H1 (cell line): ENCODE results near the gene KCNMB2. TPM values are rescaled to one million over a fixed set of nuclear protein-coding genes. Genes with fewer than 3 reads are reported as not detected.

ENCODE experiments used
- CTCF ChIA-PET: fragments of 300-600 bp; sonication (Branson Sonifier 250); formaldehyde crosslinking; loops from one replicate; lab custom pipeline; 2021; ENCODE audit not compliant: partially characterized antibody; lab: Charles Lee
- POLR2A ChIA-PET: fragments of 300-600 bp; sonication (Branson Sonifier 250); formaldehyde crosslinking; loops from one replicate; lab custom pipeline; 2021; ENCODE audit warnings: inconsistent platforms; ENCODE audit not compliant: partially characterized antibody; lab: Charles Lee
- DNase-seq, 2 experiments: peaks; one replicate each; pipeline versions ENCODE4 v3.0.0 to v3.0.0-alpha.2; 2010 to 2022; ENCODE audit warnings: low spot score in 2 of 2, low read depth in 1 of 2, mixed read lengths in 1 of 2
- FAIRE-seq: peaks from 2 replicates; lab custom pipeline; 2011; peaks lifted over from hg19 to GRCh38; lab: Jason Lieb, UNC
- H2AFZ ChIP-seq: 2 replicates; pipeline ENCODE4 v1.8.1; 2012; ENCODE audit warnings: low read length, inconsistent platforms
- H2AK5ac ChIP-seq: 2 replicates; pipeline ENCODE4 v1.6.1; 2013; ENCODE audit warnings: low read depth, low read length
- H2BK120ac ChIP-seq: replicated peaks from 2 replicates; pipeline ENCODE3; 2013; ENCODE audit warnings: low read depth, low read length, inconsistent platforms
- H2BK12ac ChIP-seq: 2 replicates; pipeline ENCODE4 v1.6.1; 2013; ENCODE audit warnings: low read depth, low read length
- H2BK15ac ChIP-seq: 2 replicates; pipeline ENCODE4 v1.6.1; 2013; ENCODE audit warnings: low read length
- H2BK20ac ChIP-seq: 2 replicates; pipeline ENCODE4 v1.6.1; 2013; ENCODE audit warnings: low read length
- H2BK5ac ChIP-seq: 2 replicates; pipeline ENCODE4 v1.6.1; 2013; ENCODE audit warnings: low read depth, low read length
- H3K14ac ChIP-seq: 2 replicates; pipeline ENCODE4 v1.6.1; 2013; ENCODE audit warnings: inconsistent platforms; ENCODE audit not compliant: insufficient read length
- H3K18ac ChIP-seq: 2 replicates; pipeline ENCODE4 v1.6.1; 2013; ENCODE audit warnings: low read length; ENCODE audit errors: extremely low read depth
- H3K23ac ChIP-seq: 2 replicates; pipeline ENCODE4 v1.6.1; 2013; ENCODE audit warnings: inconsistent platforms; ENCODE audit not compliant: insufficient read length
- H3K23me2 ChIP-seq: 2 replicates; pipeline ENCODE4 v1.6.1; 2013; ENCODE audit warnings: low read depth, low read length
- H3K27ac ChIP-seq: 2 replicates; pipeline ENCODE4 v1.6.1; 2011; ENCODE audit warnings: low read depth, low read length, inconsistent platforms
- H3K27me3 ChIP-seq, 4 experiments: replicated peaks in 1 of 4; 1 replicate in 1 of 4; 2 replicates in 3 of 4; pipeline versions ENCODE4 v1.6.1 to v1.8.1; 2011 to 2013; ENCODE audit warnings: low read length in 3 of 4, mild to moderate bottlenecking in 3 of 4, inconsistent platforms in 2 of 4, mixed read lengths in 2 of 4, moderate library complexity in 1 of 4; ENCODE audit not compliant: control insufficient read depth in 3 of 4, insufficient read depth in 3 of 4; ENCODE audit errors: extremely low read depth in 1 of 4
- H3K36me3 ChIP-seq, 4 experiments: 2 replicates each; pipeline versions ENCODE4 v1.6.1 to v1.8.1; 2011 to 2013; ENCODE audit warnings: mild to moderate bottlenecking in 4 of 4, low read length in 3 of 4, moderate library complexity in 2 of 4, control low read depth in 1 of 4, inconsistent platforms in 1 of 4; ENCODE audit not compliant: insufficient read depth in 4 of 4, control insufficient read depth in 2 of 4
- H3K4ac ChIP-seq: replicated peaks from 2 replicates; pipeline ENCODE3; 2013; ENCODE audit warnings: low read length, low read depth, mixed read lengths, inconsistent platforms; ENCODE audit not compliant: insufficient read length
- H3K4me1 ChIP-seq, 4 experiments: replicated peaks in 1 of 4; 1 replicate in 1 of 4; 2 replicates in 3 of 4; pipeline versions ENCODE4 v1.6.1 to v1.8.1; 2011 to 2013; ENCODE audit warnings: low read length in 3 of 4, inconsistent platforms in 2 of 4, mixed read lengths in 1 of 4; ENCODE audit not compliant: insufficient read depth in 4 of 4, control insufficient read depth in 3 of 4
- H3K4me2 ChIP-seq, 2 experiments: 2 replicates each; pipeline versions ENCODE4 v1.6.1 to v1.8.1; 2011 to 2013; ENCODE audit warnings: low read depth in 2 of 2, low read length in 2 of 2, control low read depth in 1 of 2, inconsistent platforms in 1 of 2, mild to moderate bottlenecking in 1 of 2; ENCODE audit not compliant: insufficient read depth in 1 of 2
- H3K4me3 ChIP-seq, 4 experiments: fragments of 200-600, 300-600 bp in 1 of 4; sonication (generic), shearing (Covaris generic), sonication (Bioruptor Twin) in 1 of 4; 2 replicates each; pipeline versions ENCODE4 v1.5.1 to v1.8.1; 2011 to 2016; ENCODE audit warnings: low read length in 4 of 4, low read depth in 3 of 4, control low read depth in 2 of 4, inconsistent platforms in 2 of 4, mild to moderate bottlenecking in 2 of 4, mixed read lengths in 1 of 4, moderate library complexity in 1 of 4; ENCODE audit not compliant: insufficient read depth in 2 of 4; ENCODE audit errors: extremely low read depth in 1 of 4
- H3K56ac ChIP-seq: replicated peaks from 2 replicates; pipeline ENCODE3; 2013; ENCODE audit warnings: low read depth, mild to moderate bottlenecking, mixed read lengths, low read length, inconsistent platforms; ENCODE audit not compliant: insufficient read length
- H3K79me1 ChIP-seq: 2 replicates; pipeline ENCODE4 v1.6.1; 2013; ENCODE audit warnings: low read depth, low read length, control low read depth
- H3K79me2 ChIP-seq, 2 experiments: 2 replicates each; pipeline versions ENCODE4 v1.6.1 to v1.8.1; 2012 to 2013; ENCODE audit warnings: low read length in 2 of 2, mild to moderate bottlenecking in 2 of 2, inconsistent platforms in 1 of 2; ENCODE audit not compliant: insufficient read depth in 2 of 2, control insufficient read depth in 1 of 2
- H3K9ac ChIP-seq, 4 experiments: replicated peaks in 1 of 4; 1 replicate in 1 of 4; 2 replicates in 3 of 4; pipeline versions ENCODE4 v1.6.1 to v1.8.1; 2011 to 2013; ENCODE audit warnings: low read depth in 3 of 4, low read length in 3 of 4, control low read depth in 2 of 4, mild to moderate bottlenecking in 2 of 4, moderate library complexity in 2 of 4, inconsistent platforms in 1 of 4; ENCODE audit errors: extremely low read depth in 1 of 4
- H3K9me3 ChIP-seq, 2 experiments: 2 replicates each; pipeline versions ENCODE4 v1.6.1 to v1.8.1; 2012 to 2013; ENCODE audit warnings: mild to moderate bottlenecking in 2 of 2, moderate library complexity in 2 of 2, control low read depth in 1 of 2, inconsistent platforms in 1 of 2, low read depth in 1 of 2, low read length in 1 of 2, mixed read lengths in 1 of 2; ENCODE audit not compliant: insufficient read depth in 2 of 2
- H4K20me1 ChIP-seq, 2 experiments: replicated peaks in 1 of 2; 2 replicates each; pipeline versions ENCODE3 to v1.8.1; 2011 to 2013; ENCODE audit warnings: inconsistent platforms in 2 of 2, low read length in 2 of 2, mild to moderate bottlenecking in 1 of 2; ENCODE audit not compliant: insufficient read depth in 2 of 2, control insufficient read depth in 1 of 2
- H4K5ac ChIP-seq: 2 replicates; pipeline ENCODE4 v1.6.1; 2013; ENCODE audit warnings: low read length, low read depth, mixed read lengths, inconsistent platforms; ENCODE audit not compliant: insufficient read length
- H4K8ac ChIP-seq: 2 replicates; pipeline ENCODE4 v1.8.0; 2013; ENCODE audit warnings: mild to moderate bottlenecking, moderate library complexity, low read length, inconsistent platforms; ENCODE audit not compliant: insufficient read depth; ENCODE audit errors: extremely low read depth
- H4K91ac ChIP-seq: replicated peaks from 2 replicates; pipeline ENCODE3; 2013; ENCODE audit warnings: low read length, mixed read lengths, inconsistent platforms; ENCODE audit not compliant: insufficient read length
- BCL11A ChIP-seq, 2 experiments: IDR thresholded peaks; one replicate each; pipeline ENCODE4 v1.6.1; 2011; ENCODE audit warnings: low read depth in 2 of 2, low read length in 2 of 2, mild to moderate bottlenecking in 2 of 2
- CREB1 ChIP-seq: IDR thresholded peaks from 2 replicates; pipeline ENCODE4 v1.6.1; 2012; ENCODE audit warnings: inconsistent platforms
- EZH2 ChIP-seq: fragments of 200-600 bp; sonication (generic); IDR thresholded peaks from 2 replicates; pipeline ENCODE4 v1.7.1; 2012; ENCODE audit warnings: low read depth, mild to moderate bottlenecking, moderate library complexity, low read length, inconsistent platforms; ENCODE audit not compliant: severe bottlenecking
- HDAC2 ChIP-seq, 2 experiments: fragments of 300-600 bp in 1 of 2; sonication (generic) in 1 of 2; IDR thresholded peaks; 2 replicates each; pipeline ENCODE4 v1.6.1; 2011 to 2012; ENCODE audit warnings: low read depth in 2 of 2, low read length in 2 of 2, mild to moderate bottlenecking in 2 of 2, moderate library complexity in 2 of 2, borderline replicate concordance in 1 of 2, inconsistent platforms in 1 of 2
- NRF1 ChIP-seq: IDR thresholded peaks from 2 replicates; pipeline ENCODE4 v1.6.1; 2011; ENCODE audit warnings: mild to moderate bottlenecking, low read depth, low read length, improper control_type of control experiment
- SP2 ChIP-seq: IDR thresholded peaks from 2 replicates; pipeline ENCODE4 v1.6.1; 2012; ENCODE audit warnings: mild to moderate bottlenecking, low read length, inconsistent platforms
- TCF12 ChIP-seq: IDR thresholded peaks from 2 replicates; pipeline ENCODE4 v1.6.1; 2011; ENCODE audit warnings: low read depth, mild to moderate bottlenecking, low read length
- TEAD4 ChIP-seq: IDR thresholded peaks from 2 replicates; pipeline ENCODE4 v1.6.1; 2012; ENCODE audit warnings: low read depth, low read length, inconsistent platforms, mixed read lengths
- ZNF274 ChIP-seq: IDR thresholded peaks from 2 replicates; pipeline ENCODE4 v1.7.0; 2012; ENCODE audit warnings: low read length, borderline replicate concordance; ENCODE audit errors: extremely low read depth
- WGBS, 2 experiments: shearing (Covaris generic) in 1 of 2; methylation state at CpG; one replicate each; pipeline versions ENCODE4 v1.1.6 to v1.1.7; 2013 to 2015; ENCODE audit warnings: low lambda C conversion rate in 2 of 2, mixed read lengths in 2 of 2, inconsistent platforms in 1 of 2, low coverage in 1 of 2, missing lambda C conversion rate in 1 of 2; ENCODE audit not compliant: insufficient replicate concordance in 2 of 2, insufficient coverage in 1 of 2, insufficient read length in 1 of 2; ENCODE audit errors: extremely low coverage in 1 of 2, missing lambda C conversion rate in 1 of 2; 5-methylcytosine and 5-hydroxymethylcytosine counted together
- polyA plus RNA-seq, 7 experiments: library from polyadenylated mRNA; depleted of rRNA in 3 of 7; stranded (reverse) in 5 of 7; unstranded in 2 of 7; fragments of >200 nt in 5 of 7; fragments of 200-250 nt in 2 of 7; gene quantifications; 1 replicate in 5 of 7; 2 replicates in 1 of 7; 4 replicates in 1 of 7; pipeline versions ENCODE4 v1.2.1 to v1.2.3, GENCODE V29; 2011 to 2013; ENCODE audit warnings: missing spikeins in 2 of 7, mixed read lengths in 2 of 7
- total RNA-seq: library from RNA; stranded (reverse); fragmentation: NEBNext Ultra II Directional; extraction: Animal tissue kit (Norgen Biotek cat#: 25700); gene quantifications from 2 replicates; pipeline ENCODE4 v1.2.1, GENCODE V29; 2021

The KCNMB2 gene
- total and polyA plus RNA-seq, 2 of the 8 experiments (the other 6 are each of a cell fraction or from before 2014, with no cell fraction given): not detected

DNA sequence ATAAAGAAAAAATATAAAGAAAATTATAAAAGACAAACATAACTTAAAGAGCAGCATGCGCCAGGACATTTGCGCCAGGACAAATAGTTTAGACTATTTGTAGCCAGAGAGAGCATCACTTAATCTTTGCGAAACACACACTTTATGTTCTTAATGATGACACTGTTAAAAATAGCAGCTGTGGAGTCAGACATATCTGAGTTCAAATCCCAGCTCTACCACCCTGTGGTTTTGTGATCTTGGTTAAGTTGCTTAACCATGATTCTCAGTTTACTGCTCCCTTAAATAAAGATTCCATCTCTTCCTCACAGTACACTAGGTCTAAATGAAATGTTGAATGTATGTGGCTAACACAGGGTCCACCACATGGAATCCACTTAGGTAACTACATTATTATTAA, 31.4 kb downstream of the KCNMB2 start:
- no peak for FAIRE-seq
- H4K8ac ChIP-seq: no peak overlapping the region
- no peak overlapping the region for H3K27ac ChIP-seq
- no peaks in the 10 kb centered on the region for H3K9me3 ChIP-seq
- H3K4ac ChIP-seq: no peak overlapping the region
- H2BK15ac ChIP-seq: no peak overlapping the region
- H4K20me1 ChIP-seq: no peaks in the 10 kb centered on the region
- H2BK120ac ChIP-seq: no peak overlapping the region
- H3K4me2 ChIP-seq: no peak overlapping the region
- CTCF ChIA-PET: no interaction called here
- no peaks in the 10 kb centered on the region for H3K79me2 ChIP-seq
- H2BK12ac ChIP-seq: no peak overlapping the region
- H3K23me2 ChIP-seq: no peaks in the 10 kb centered on the region
- H3K23ac ChIP-seq: no peak overlapping the region
- H3K14ac ChIP-seq: no peak overlapping the region
- H2AFZ ChIP-seq: no peak overlapping the region
- H3K79me1 ChIP-seq: no peaks in the 10 kb centered on the region
- no peak overlapping the region for H2BK5ac ChIP-seq
- no peaks in the 10 kb centered on the region for H3K36me3 ChIP-seq
- no peak overlapping the region for H2BK20ac ChIP-seq
- TF ChIP-seq CREB1 (no peak), TCF12 (no peak), SP2 (no peak), TEAD4 (no peak), NRF1 (no peak), BCL11A (IDR thresholded peaks at IDR 0.05; ENCODE audit: low read depth in 2 of 2, low read length in 2 of 2) (no peak), ZNF274 (no peak), HDAC2 (IDR thresholded peaks at IDR 0.05; ENCODE audit: borderline replicate concordance in 1 of 2, low read depth in 2 of 2, low read length in 2 of 2) (no peak), EZH2 (no peak)
- no peak overlapping the region for H3K18ac ChIP-seq
- no peak for DNase-seq
- H2AK5ac ChIP-seq: no peak overlapping the region
- WGBS, 2 experiments: 93% methylated on average over 3 of the region's 3 CpGs; no CpG with 5 or more reads in 1 of the 2 experiments
- no peaks in the 10 kb centered on the region for H3K4me1 ChIP-seq
- no peak overlapping the region for H4K91ac ChIP-seq
- no peaks in the 10 kb centered on the region for H3K27me3 ChIP-seq
- no peak overlapping the region for H4K5ac ChIP-seq
- POLR2A ChIA-PET: no interaction called here
- H3K9ac ChIP-seq: no peak overlapping the region
- no peak overlapping the region for H3K4me3 ChIP-seq
- H3K56ac ChIP-seq: no peak overlapping the region
